K562 (cell line): ENCODE measurements around the gene SURF6. TPM values are rescaled to one million over a fixed set of nuclear protein-coding genes. Genes with fewer than 3 reads are reported as not detected.

ENCODE experiments used
- C11orf30 ChIP-seq: fragments of 450-650 bp; IDR thresholded peaks from 2 replicates; pipeline ENCODE4 v1.6.1; 2016; ENCODE audit warnings: low read depth, mild to moderate bottlenecking
- CBFA2T2 ChIP-seq: fragments of 450-650 bp; conservative IDR thresholded peaks from 2 replicates; pipeline ENCODE4 v1.6.1; 2017; ENCODE audit warnings: mild to moderate bottlenecking
- GTF2E2 ChIP-seq: fragments of 200-800 bp; sonication (Bioruptor generic); IDR thresholded peaks from 2 replicates; pipeline ENCODE4 v1.6.1; 2016; ENCODE audit warnings: missing genetic modification characterization, missing compliant biosample characterization
- HIVEP1 ChIP-seq: fragments of 250-450 bp; sonication (Bioruptor Pico); IDR thresholded peaks from 2 replicates; pipeline ENCODE4 v1.4.0; 2020; ENCODE audit warnings: mild to moderate bottlenecking
- KDM1A ChIP-seq, 2 experiments: fragments of 450-650 bp; IDR thresholded peaks; 2 replicates each; pipeline ENCODE4 v1.6.1; 2016; ENCODE audit warnings: mild to moderate bottlenecking in 2 of 2
- MIER1 ChIP-seq: fragments of 450-650 bp; IDR thresholded peaks from 2 replicates; pipeline ENCODE4 v1.6.1; 2016; ENCODE audit warnings: antibody characterized with exemption, mild to moderate bottlenecking, low read depth
- NCOA6 ChIP-seq: fragments of 450-650 bp; IDR thresholded peaks from 2 replicates; pipeline ENCODE4 v1.6.1; 2017; ENCODE audit warnings: mild to moderate bottlenecking
- PCBP1 ChIP-seq: fragments of 200-400 bp; formaldehyde crosslinking; IDR thresholded peaks from 2 replicates; pipeline ENCODE4 v1.6.1; 2018; ENCODE audit warnings: mild to moderate bottlenecking, low read depth, low read length; ENCODE audit not compliant: poor library complexity, severe bottlenecking
- POLR2G ChIP-seq: fragments of 200-400 bp; formaldehyde crosslinking; IDR thresholded peaks from 2 replicates; pipeline ENCODE4 v1.6.1; 2017; ENCODE audit warnings: low read depth, mild to moderate bottlenecking, antibody characterized with exemption, low read length, moderate library complexity
- RB1 ChIP-seq: fragments of 450-650 bp; IDR thresholded peaks from 2 replicates; pipeline ENCODE4 v1.6.1; 2017; ENCODE audit warnings: low read depth, mild to moderate bottlenecking
- RBM15 ChIP-seq: fragments of 200-400 bp; formaldehyde crosslinking; IDR thresholded peaks from 2 replicates; pipeline ENCODE4 v1.6.1; 2018; ENCODE audit warnings: mild to moderate bottlenecking, low read length, moderate library complexity; ENCODE audit not compliant: insufficient read depth
- SMAD1 ChIP-seq: fragments of 150-350 bp; IDR thresholded peaks from 2 replicates; pipeline ENCODE4 v1.6.1; 2014; ENCODE audit warnings: low read length, low read depth; ENCODE audit not compliant: partially characterized antibody
- SREBF1 ChIP-seq: fragments of 150-350 bp; IDR thresholded peaks from 2 replicates; pipeline ENCODE4 v1.6.1; 2014; ENCODE audit warnings: antibody characterized with exemption, low read depth, low read length, borderline replicate concordance
- ZFPM2 ChIP-seq: fragments of 250-450 bp; sonication (Bioruptor Pico); IDR thresholded peaks from 2 replicates; pipeline ENCODE4 v1.5.1; 2022; ENCODE audit warnings: mild to moderate bottlenecking
- ZKSCAN3 ChIP-seq: fragments of 250-450 bp; sonication (Bioruptor Pico); IDR thresholded peaks from 2 replicates; pipeline ENCODE4 v1.4.0; 2020
- ZNF23 ChIP-seq: fragments of 250-450 bp; sonication (Bioruptor Pico); IDR thresholded peaks from 2 replicates; pipeline ENCODE4 v1.4.0; 2020; ENCODE audit warnings: mild to moderate bottlenecking
- ZNF3 ChIP-seq: fragments of 250-450 bp; sonication (Bioruptor Pico); IDR thresholded peaks from 2 replicates; pipeline ENCODE4 v1.5.0; 2021; ENCODE audit warnings: mild to moderate bottlenecking, moderate library complexity
- ZNF431 ChIP-seq: sonication (generic); formaldehyde crosslinking; IDR thresholded peaks from 2 replicates; pipeline ENCODE4 v1.8.0; 2022; ENCODE audit warnings: mild to moderate bottlenecking, missing genetic modification reagents
- polyA plus RNA-seq, 8 experiments: library from polyadenylated mRNA; depleted of rRNA in 4 of 8; stranded (reverse) in 5 of 8; unstranded in 3 of 8; fragments of >200 nt; fragmentation: Nextera tagmentation in 2 of 8; fragmentation: Illumina TruSeq in 1 of 8; extraction: Ambion mirVana in 2 of 8; extraction: Trizol in 1 of 8; gene quantifications; 2 replicates each; pipeline versions ENCODE4 v1.2.1 to v1.2.3, GENCODE V29; 2011 to 2014; ENCODE audit warnings: inconsistent platforms in 1 of 8, missing spikeins in 1 of 8
- total RNA-seq, 7 experiments: library from RNA; depleted of rRNA in 6 of 7; stranded (reverse); fragments of >200 nt in 6 of 7; fragmentation: Illumina TruSeq in 2 of 7; extraction: Trizol in 2 of 7; gene quantifications; 2 replicates each; pipeline versions ENCODE4 v1.2.1 to v1.2.3, GENCODE V29; 2011 to 2021; ENCODE audit warnings: low replicate concordance in 1 of 7
- TF ChIP-seq, protein P1 (sequence below), 3 experiments: fragments of 200-800 bp in 1 of 3; sonication (Bioruptor generic) in 1 of 3; sonication (generic) in 1 of 3; formaldehyde crosslinking in 1 of 3; IDR thresholded peaks; 2 replicates each; pipeline versions ENCODE4 v1.6.1 to v1.8.0; 2016 to 2022; ENCODE audit warnings: mild to moderate bottlenecking in 2 of 3, missing compliant biosample characterization in 2 of 3, missing genetic modification characterization in 2 of 3, missing genetic modification reagents in 1 of 3
- TF ChIP-seq, protein P2 (sequence below): sonication (generic); formaldehyde crosslinking; IDR thresholded peaks from 2 replicates; pipeline ENCODE4 v1.8.1; 2023; ENCODE audit warnings: mild to moderate bottlenecking, missing genetic modification reagents, moderate library complexity
- TF ChIP-seq, protein P3 (sequence below): fragments of 450-650 bp; formaldehyde crosslinking; IDR thresholded peaks from 2 replicates; pipeline ENCODE4 v1.4.0; 2022; ENCODE audit warnings: missing genetic modification characterization
- TF ChIP-seq, protein P4 (sequence below): fragments of 150-350 bp; IDR thresholded peaks from 2 replicates; pipeline ENCODE4 v1.6.1; 2014; ENCODE audit warnings: low read depth, mild to moderate bottlenecking, low read length, borderline replicate concordance

Gene SURF6
- total and polyA plus RNA-seq, 9 of the 15 experiments (the other 6 are each of a cell fraction or from before 2014, with no cell fraction given): 1.4 to 68.3 (median 14.7) TPM

DNA sequence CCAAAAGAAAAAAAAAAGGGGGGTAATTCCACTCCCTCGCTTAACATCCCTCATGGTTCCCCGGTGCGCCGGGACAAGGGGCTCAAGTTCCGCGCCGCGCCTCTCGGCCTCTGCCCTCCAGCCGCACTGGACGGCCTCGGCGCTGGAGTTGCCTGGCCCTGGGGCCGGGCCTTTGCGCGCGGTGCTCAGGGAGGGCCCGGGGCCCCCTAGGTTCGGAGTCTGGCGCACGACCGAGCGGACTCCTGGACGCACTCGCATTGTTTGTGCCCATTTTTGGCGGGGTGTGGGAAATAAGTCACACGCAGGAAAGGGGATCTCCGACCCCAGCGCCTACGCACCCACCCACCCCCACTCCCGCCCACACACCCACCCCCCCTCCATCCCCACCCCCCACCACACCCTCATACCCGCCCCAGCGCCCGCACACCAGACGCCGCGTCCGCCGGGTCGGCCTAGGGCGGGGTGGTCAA is 11.6 kb upstream of the SURF6 start (continued):
- TF ChIP-seq MIER1: no peak
- TF ChIP-seq SMAD1: no peak
- TF ChIP-seq PCBP1: peak; percentile 56
- TF ChIP-seq, protein P1, sequence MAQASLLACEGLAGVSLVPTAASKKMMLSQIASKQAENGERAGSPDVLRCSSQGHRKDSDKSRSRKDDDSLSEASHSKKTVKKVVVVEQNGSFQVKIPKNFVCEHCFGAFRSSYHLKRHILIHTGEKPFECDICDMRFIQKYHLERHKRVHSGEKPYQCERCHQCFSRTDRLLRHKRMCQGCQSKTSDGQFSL (CRISPR knock-in tag; IDR thresholded peaks at IDR 0.05): 0 out of 2 replicates have a peak, but pooled peaks have one; percentile 42
- TF ChIP-seq, protein P1 (tag; IDR thresholded peaks at IDR 0.05): peak in 1 of 2 experiments; percentile 89; a peak in 2 of 4 replicates
- TF ChIP-seq GTF2E2 (tag): no peak
- TF ChIP-seq, protein P2, sequence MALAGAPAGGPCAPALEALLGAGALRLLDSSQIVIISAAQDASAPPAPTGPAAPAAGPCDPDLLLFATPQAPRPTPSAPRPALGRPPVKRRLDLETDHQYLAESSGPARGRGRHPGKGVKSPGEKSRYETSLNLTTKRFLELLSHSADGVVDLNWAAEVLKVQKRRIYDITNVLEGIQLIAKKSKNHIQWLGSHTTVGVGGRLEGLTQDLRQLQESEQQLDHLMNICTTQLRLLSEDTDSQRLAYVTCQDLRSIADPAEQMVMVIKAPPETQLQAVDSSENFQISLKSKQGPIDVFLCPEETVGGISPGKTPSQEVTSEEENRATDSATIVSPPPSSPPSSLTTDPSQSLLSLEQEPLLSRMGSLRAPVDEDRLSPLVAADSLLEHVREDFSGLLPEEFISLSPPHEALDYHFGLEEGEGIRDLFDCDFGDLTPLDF: peak; percentile 9; the same call in 1 of the 2 replicates
- TF ChIP-seq C11orf30: no peak
- TF ChIP-seq POLR2G: no peak
- TF ChIP-seq ZNF431 (CRISPR knock-in tag): no peak
- no peak for TF ChIP-seq SREBF1
- no peak for TF ChIP-seq ZNF3 (CRISPR knock-in tag)
- TF ChIP-seq, protein P3, sequence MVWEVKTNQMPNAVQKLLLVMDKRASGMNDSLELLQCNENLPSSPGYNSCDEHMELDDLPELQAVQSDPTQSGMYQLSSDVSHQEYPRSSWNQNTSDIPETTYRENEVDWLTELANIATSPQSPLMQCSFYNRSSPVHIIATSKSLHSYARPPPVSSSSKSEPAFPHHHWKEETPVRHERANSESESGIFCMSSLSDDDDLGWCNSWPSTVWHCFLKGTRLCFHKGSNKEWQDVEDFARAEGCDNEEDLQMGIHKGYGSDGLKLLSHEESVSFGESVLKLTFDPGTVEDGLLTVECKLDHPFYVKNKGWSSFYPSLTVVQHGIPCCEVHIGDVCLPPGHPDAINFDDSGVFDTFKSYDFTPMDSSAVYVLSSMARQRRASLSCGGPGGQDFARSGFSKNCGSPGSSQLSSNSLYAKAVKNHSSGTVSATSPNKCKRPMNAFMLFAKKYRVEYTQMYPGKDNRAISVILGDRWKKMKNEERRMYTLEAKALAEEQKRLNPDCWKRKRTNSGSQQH: no peak
- TF ChIP-seq KDM1A (IDR thresholded peaks at IDR 0.05): no peak
- no peak for TF ChIP-seq ZFPM2 (CRISPR knock-in tag)
- TF ChIP-seq, protein P4, sequence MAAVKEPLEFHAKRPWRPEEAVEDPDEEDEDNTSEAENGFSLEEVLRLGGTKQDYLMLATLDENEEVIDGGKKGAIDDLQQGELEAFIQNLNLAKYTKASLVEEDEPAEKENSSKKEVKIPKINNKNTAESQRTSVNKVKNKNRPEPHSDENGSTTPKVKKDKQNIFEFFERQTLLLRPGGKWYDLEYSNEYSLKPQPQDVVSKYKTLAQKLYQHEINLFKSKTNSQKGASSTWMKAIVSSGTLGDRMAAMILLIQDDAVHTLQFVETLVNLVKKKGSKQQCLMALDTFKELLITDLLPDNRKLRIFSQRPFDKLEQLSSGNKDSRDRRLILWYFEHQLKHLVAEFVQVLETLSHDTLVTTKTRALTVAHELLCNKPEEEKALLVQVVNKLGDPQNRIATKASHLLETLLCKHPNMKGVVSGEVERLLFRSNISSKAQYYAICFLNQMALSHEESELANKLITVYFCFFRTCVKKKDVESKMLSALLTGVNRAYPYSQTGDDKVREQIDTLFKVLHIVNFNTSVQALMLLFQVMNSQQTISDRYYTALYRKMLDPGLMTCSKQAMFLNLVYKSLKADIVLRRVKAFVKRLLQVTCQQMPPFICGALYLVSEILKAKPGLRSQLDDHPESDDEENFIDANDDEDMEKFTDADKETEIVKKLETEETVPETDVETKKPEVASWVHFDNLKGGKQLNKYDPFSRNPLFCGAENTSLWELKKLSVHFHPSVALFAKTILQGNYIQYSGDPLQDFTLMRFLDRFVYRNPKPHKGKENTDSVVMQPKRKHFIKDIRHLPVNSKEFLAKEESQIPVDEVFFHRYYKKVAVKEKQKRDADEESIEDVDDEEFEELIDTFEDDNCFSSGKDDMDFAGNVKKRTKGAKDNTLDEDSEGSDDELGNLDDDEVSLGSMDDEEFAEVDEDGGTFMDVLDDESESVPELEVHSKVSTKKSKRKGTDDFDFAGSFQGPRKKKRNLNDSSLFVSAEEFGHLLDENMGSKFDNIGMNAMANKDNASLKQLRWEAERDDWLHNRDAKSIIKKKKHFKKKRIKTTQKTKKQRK: no peak
- no peak for TF ChIP-seq CBFA2T2
- no peak for TF ChIP-seq HIVEP1
- TF ChIP-seq ZKSCAN3: no peak
- 0 out of 2 replicates have a peak, but pooled peaks have one; percentile 27 for TF ChIP-seq RB1
- no peak for TF ChIP-seq ZNF23 (CRISPR knock-in tag)
- no peak for TF ChIP-seq NCOA6
- TF ChIP-seq RBM15: no peak
